GM19438 (cell line): Measurements from ENCODE around the gene MSI1.

Experiments
- ATAC-seq: cut with Tn5 transposase; IDR thresholded peaks from one replicate; pipeline ENCODE4 v1.9.1; 2021; ENCODE audit warnings: low read depth; ENCODE audit not compliant: unreplicated experiment

MSI1 gene

DNA sequence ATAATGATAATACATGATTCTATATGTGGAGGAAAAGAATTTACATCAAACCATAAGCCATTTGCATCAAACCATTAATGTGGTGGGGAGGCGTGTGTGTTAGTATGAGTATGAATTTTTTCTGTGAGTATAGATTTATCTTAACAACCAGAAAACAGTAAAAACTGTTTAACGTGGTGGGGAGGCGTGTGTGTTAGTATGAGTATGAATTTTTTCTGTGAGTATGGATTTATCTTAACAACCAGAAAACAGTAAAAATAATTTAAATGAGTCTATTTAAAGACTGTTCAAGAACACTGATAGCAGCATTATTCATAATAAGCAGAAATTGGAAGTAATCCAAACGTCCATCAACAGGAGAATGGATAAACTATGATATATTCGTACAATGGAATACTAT, 9.1 kb upstream of the MSI1 start:
- no peak for ATAC-seq

DNA sequence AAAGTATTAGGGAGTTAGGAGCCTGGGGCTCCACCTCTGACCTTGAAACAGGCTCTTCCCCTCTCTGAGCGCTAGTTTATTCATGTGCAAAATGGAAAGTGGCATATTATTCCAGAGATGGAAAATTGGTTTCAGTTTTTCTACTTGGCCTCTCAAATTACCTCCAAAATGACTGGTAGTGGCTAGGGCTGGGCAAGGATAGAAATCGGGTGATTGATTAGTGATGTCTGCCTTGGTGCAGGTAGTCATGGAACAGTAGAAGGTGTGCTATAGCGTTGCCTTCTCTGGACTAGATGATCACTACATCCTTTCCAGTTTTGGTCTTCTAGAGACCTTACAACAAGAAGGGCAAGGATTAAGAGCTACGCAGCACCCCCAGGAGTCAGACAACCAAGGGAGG, 8.6 kb upstream of the MSI1 start:
- ATAC-seq: no peak

DNA sequence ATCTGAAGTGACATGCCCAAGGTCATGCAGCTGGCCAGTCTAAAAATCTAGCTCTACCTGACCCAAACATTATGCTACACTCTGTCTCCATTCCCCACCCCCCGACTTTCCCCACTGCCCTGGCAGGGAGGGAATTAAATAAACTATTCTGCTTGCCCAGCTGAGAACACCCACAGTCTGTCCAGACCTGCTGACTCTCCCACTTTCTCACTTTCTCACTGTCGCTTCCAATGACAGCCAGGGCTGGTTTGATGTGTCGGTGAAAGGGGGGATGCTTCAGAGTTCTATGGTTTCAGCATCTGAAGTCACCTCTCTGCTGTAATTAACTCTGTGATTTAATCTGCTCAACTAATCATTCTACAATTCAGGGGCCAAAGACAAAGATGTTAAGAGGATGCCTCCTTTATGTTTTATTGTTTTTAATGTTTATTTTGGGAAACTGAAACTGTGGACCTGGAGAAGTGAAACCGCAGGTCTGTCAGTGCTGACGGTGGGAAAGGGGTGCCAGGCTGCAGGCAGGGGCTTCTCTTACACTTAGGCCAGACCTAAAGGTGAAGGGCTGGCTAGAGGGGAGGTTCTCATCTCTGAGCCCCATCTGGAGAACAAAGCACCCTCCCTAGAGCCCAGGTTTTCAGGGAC, 8.1 kb upstream of the MSI1 start:
- ATAC-seq: no peak

DNA sequence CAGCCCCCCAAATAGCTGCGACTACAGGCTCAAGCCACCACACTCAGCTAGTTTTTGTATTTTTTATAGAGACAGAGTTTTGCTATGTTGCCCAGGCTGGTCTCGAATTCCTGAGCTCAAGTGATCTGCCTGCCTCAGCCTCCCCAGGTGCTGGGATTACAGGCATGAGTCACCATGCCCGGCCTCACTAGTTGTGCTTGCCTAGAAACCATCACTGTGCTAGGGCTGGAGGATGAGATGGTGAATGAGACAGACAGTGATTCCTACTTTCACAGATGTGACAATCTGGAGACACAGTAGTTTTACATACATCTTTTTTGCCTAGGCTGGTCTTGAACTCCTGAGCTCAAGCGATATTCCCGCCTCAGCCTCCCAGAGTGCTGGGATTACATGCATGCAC, 7.5 kb upstream of the MSI1 start:
- no peak for ATAC-seq

DNA sequence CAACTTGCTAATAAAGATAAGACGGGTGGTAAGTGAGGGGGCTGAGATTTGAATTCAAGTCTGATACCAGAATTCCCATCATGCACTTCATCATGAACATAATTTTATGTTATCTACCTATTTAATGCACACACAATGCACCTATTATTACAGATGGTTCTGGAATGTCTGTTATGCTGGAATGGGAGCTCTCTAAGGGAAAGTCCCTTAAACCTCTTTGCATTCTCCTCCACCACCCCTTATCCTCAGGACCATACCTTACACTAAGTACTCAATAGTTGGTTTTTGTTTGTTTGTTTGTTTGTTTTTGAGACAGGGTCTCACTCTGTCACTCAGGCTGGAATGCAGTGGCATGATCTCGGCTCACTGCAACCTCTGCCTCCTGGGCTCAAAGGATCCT, 7.0 kb upstream of the MSI1 start:
- ATAC-seq: no peak

DNA sequence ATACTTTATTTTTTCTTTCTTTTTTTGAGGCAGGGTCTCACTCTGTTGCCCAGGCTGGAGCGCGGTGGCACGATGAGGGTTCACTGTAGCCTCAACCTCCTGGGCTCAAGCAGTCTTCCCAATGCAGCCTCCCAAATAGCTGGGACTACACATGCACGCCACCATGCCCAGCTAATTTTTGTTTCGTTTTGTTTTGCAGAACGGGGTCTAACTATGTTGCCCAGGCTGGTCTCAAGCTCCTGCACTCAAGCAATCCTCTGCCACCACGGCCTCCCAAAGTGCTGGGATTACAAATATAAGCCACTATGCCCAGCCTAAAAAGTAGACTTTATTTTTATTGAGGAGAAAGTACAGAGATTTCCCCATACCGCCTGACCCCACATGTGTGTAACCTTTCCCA, 4.7 kb upstream of the MSI1 start:
- no peak for ATAC-seq

DNA sequence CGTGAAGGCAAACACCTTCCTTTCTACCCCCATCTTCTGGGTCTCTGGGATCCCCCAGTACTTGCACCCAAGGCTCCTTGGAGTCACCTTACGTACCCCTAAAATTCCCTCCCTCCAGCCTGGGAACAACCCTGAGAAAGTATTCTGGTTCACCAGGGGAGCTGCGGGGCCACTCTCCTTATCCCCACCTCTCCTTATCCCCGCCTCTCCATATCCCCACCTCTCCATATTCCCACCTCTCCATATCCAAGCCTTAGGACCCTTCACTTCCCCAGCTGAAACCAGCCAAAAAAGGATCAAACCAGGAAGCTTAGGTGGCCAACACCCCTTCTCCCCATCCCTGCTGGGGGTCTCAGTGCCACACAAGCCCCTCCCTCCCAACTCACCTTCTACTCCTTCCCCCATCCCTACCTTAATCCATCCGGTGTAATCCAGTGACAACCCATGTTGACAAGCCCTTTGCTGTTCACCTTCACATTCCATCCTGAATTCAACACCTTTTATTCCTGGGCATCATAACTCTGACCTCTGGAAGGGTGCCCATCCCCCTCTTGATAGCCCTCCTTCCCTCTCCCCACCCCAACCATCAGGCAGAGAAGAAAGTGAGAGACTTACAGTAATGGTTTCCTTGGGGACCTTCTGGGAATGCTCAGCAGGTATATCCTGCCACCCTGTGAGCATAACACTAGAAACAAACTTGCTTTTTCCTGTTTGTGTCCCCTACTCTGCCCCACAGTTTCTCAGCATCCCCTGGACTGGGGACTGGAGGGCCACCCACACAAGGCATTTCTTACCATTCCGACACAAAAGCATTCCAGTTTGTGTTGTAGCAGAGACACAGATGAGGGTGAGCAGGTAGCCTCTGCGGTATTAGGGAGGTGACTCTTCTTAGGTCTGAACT, 1.6 kb upstream of the MSI1 start:
- ATAC-seq: no peak

DNA sequence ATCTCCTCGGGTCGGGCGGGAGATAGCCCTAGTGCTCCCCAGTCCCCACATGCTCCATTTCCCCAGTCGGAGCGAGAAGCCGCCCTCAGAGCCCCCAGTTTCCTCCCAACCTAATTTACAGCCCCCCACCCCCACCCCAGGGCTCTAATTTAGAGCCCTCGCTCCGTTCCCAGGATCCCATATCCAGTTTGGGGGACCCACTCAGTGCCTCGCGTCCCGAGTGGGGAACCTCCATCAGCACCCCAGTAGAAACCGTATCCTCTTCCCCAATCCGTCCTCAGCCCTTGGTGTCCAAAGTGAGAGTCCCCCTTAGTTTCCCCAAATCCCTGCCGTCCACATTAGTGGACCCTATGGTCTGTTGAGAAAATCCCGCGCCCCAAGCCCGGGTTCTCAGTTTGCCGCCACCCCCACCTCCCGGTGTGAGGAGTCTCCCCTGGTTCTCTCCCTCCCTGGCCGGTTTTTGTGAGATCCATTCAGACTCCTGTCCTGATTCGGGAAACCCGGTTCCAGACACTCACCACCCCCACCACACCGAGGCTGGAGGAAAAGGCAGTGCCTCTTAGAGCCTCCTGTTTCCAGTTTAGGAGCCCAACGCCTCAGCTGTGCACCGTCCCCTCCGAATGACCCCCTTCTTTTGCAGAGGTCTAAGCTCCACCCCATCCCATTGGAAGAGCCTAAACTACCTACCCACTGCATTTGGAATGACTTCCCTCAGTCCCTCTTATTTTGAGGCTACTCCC, 809 bp upstream of the MSI1 start:
- no peak for ATAC-seq

DNA sequence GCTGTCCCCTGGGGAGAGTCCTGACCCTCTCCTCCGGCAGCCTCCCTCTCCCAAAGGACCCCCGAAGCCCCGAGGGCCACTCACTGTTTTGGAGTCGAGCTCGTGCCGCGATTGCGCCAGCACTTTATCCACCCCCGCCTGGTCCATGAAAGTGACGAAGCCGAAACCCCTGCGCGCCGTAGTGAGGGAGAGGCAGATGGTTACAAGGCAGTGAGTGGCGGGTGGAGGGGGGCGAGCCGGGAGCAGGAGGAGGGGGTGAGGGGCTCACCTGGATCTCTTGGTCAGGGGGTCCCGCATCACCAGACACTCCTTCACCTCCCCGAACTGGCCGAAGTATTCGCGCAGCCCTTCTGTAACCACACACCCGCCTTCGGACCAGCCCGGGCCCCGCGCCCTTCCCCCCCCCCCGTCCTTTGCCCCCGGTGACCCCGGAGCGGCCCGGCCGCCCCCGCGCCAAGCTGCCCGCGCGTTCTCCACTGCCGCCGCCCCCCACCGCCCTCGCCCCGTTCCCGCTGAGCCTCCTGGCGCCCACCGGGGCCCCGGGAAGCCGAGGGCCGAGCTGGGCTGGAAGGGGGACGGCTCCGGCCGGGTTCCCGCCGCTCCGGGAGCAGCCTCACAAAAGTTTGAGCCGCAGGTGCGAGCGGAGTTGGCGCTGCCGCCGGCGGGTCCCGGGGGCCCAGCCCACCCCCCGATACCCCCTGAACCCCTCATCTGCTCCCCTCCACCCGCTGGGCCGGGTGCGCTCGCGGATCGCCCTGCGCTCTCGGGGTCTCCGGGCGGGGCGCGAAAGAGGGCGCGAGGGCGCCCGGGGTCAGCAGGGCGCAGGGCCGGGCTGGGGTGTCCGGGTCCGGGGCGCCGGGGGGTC, 808 bp downstream of the MSI1 start:
- no peak for ATAC-seq

DNA sequence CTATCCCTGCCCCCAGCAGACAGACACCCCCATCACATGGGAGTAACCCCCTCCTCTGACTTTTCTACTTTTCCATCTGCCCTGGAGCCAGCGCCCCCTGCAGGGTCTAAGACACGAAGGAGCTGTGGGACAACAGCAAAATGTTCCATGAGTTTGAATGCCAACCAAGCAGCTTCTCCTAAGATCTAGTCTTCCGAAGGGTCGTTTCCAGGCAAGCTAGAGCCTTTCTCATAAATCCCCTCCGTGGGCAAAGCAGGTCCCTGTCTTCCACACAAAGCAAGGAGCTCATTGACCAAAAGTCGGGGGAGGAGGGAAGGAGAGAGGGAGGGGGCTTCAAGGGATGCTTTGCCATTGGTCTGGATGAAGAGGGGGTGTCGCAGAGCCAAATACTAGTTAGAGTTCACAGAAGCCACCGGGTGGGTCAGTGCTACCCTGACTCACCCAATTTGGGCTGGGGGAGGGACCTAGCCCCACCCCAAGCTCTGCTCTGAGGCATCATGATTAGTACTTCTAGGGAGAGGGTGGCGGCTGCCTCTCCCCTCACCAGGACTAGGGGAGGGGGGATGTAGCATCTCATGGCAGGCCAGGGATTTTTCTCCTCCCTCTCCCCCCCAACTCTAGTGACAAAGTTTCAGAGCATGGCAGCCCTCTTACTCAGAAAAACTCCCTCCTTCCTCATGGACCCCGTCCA, 1.6 kb downstream of the MSI1 start:
- ATAC-seq: no peak

DNA sequence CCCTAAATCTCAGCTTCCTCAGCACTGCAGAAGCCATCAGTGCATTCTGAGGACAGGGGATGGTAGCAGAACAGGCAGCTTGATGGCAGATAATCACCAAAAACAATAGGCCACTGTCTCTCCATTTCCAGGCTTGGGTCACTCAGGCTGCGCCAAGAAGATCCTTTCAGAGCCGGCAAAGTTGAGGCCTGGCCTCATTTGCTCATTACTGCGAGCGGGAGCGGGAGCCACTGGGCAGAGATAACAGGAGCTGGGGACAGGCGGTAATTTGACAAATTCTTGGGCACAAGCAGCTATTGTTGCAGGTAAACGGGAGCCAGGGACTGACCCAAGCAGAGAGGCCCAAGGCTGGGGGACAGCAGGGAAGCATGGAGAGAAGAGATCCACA, 2.1 kb downstream of the MSI1 start:
- no peak for ATAC-seq

DNA sequence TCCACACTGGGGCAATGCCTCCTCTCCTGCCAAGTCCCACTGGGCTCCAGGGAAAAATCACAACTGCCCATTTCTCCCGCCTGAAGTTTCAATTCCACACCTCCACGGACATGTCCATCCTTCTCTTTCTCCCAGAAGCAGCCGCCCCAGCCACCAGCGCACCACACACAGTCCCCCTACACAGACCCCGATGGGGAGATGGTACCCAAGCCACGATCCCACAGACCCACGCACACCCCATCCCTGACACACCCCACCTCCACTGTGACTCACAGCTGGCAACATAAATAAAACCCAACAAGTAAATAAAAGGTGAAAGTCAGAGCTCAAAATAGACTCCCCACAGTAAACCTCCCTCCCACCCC, 2.6 kb downstream of the MSI1 start:
- no peak for ATAC-seq

DNA sequence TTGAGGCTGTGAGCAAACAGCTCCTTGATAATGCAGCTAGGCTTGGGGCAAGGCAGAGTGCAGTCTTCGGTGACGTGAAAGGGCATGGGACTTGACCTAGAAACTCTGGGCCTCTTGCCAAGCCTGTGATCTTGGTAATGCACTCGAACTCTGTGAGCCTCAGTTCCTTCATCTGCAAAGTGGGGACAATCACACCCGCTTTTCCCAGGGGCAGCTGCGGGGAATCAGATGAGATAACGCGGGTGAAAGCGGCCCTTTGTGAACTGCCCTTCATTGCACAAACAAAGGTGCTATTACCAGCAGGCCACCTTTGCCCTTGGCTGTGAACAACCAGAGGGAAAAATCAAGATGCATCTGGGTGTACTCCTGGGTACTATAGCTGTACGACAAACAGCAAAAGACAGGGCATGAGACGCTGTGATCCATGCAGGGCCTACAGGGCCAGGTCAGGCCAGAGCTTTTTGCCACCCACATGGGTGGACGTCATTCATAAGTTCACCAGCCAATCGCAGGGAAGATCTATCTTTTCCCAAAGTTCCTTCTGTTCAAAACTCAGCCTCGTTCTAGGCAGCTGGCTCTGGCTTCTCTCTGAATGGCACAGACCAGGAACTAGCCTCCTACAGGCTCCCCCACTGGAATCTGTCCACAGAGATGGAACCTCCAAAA, 3.2 kb downstream of the MSI1 start:
- no peak for ATAC-seq

DNA sequence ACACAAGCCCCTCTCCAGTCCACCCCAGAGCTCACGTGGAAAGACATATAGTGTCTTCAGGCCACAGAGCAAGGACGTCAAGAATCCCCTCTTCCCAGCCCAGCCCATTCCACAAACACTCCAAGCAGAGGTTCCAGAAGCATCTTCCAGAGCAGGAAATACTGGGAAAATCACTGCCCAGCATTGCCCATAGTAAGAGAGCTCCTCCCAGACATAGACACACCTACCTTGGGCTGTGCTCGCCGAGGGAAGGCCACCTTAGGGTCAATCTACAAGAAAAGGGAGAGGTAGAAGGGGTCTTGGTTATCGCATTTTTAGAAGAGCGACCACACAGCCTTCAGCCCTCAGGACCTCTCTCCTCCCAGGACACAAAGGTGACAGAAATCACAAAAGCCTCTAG, 4.5 kb downstream of the MSI1 start:
- ATAC-seq: no peak

DNA sequence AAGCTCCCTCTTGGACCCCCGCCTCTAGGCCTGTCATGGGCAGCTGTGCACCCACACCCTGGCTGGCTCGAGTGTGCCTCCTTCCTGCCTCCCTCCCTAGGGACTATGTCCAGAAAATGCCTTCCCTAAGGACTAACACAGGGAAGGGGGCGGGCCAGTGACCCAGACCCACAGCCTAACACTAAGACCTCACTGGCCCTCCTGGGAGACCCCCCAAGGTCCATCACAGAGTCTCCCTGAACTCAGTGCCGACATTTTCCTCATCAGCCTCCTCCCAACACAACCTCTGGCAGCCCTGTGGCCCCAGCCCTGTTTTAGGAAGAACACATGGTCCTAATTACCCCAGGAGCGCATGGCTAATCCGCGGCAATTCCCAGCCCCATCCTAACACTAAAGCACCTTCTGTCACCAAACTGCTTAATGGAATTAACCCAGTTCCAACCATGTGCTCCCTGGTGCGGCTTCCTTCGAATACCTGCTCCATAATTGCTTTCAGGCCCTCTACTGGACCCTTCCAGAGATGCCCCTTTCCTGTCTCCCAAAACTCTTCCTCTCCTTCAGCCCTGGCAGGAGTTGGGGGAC, 5.6 kb downstream of the MSI1 start:
- ATAC-seq: no peak

DNA sequence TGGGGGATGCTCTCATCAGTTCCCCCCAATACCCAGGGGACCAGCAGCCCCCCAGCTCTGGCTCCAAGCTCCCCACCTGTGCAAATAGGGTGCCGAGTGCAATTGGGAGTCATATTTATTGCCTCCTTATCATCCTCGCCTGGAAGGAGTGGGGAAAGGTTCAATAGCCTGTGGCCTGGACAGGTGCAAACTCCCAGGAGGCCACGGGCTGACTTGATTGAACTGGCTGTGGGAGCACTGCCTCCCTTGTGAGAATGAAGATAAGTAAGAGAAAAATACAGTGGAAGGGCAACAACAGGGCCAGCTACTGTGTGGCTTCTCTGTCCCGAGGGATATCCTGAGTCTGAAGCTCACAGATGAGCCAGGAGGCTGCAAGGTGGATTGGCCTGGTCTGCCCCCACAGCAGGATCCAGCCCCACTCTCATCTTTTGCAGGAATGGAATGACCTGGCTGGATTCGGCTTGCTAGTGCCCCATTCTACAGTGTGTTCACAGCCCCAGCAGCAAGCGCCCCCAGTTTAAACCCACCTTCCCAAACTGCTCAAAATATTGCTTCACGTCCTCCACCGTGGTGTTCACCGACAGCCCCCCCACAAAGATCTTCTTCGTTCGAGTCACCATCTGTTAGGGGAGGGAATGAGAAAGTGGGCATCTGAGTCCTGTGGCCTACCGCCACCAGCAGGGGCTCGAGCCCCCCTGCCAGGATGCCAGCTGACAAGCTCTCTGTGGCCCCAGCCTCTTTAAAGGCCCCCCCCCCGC, 6.3 kb downstream of the MSI1 start:
- no peak for ATAC-seq

DNA sequence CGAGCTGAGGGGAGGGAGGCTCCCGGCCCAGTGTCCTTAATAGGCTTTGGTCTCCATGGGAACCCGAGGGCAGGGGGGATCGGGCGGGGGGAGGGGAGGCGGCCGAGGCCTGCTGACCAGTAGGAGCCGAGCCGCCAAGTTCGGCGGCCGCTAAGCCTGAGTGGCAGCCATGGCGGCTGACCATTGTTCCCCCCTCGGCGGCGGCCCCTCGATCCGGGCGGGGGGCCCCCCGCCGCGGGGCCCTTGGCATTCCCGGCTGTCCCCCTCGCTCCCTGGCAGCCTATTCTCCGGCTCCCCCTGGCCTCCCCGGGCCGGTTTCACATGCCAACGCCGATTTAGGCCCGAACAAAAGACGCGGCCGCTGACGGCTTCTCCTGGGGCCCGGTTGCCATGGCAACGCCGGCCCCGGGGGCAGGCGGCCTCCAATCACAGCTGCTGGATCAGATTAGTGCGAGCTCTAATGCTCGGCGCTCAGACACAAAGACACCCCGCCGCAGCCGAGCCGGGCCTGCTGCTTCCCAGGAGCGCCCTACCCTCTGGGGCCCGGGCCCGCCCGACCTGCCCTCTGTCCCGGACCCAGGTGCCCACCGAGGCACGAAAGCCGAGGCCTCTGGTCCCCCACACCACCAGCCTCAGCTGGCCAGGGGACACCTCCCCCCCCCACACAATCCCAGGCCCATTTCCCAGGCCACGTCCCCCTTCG, 7.3 kb downstream of the MSI1 start:
- no peak for ATAC-seq

DNA sequence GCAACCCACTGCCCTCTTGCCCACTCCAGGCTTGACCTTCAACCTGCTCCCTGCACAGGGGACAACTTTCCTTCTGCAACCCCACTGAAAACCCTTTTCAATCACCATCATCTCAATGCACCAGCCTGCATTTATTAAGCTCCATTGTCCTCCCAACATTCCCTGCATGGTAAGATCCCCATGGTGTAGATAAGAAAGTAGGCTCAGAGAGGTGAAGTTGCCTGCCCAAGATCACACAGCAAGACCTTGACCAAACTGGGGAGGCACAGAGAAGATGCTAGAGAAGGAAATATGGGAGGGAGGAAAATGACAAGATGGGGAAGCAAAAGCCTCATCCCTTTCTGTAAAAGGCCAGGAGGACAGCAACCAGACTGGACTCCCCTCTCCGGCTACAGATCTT, 9.8 kb downstream of the MSI1 start:
- no peak for ATAC-seq
